SK-N-MC (cell line): ENCODE measurements around the gene UQCRQ.
A peak's percentile ranks its signal among the peaks of the same experiment; 100 is the strongest.

ENCODE experiments used
- DNase-seq: peaks from one replicate; pipeline ENCODE4 v3.0.0-alpha.2; 2011; ENCODE audit warnings: low read depth, low spot score
- H3K27ac ChIP-seq: fragments of 200-600 bp; sonication (generic); 2 replicates; pipeline ENCODE4 v1.5.1; 2016; ENCODE audit warnings: mixed run types
- H3K36me3 ChIP-seq: fragments of 200-600 bp; sonication (generic); 2 replicates; pipeline ENCODE4 v1.6.1; 2017; ENCODE audit warnings: antibody characterized with exemption, low read length, mixed read lengths; ENCODE audit not compliant: insufficient read depth
- H3K4me3 ChIP-seq: fragments of 200-600 bp; sonication (generic); 2 replicates; pipeline ENCODE4 v1.5.1; 2016
- H3K9ac ChIP-seq: fragments of 200-600 bp; sonication (generic); 2 replicates; pipeline ENCODE4 v1.8.0; 2017; ENCODE audit warnings: mixed run types, mixed read lengths; ENCODE audit not compliant: insufficient read length
- H3K9me3 ChIP-seq: fragments of 200-600 bp; sonication (generic); 2 replicates; pipeline ENCODE4 v1.6.1; 2017; ENCODE audit warnings: low read depth, mild to moderate bottlenecking, antibody characterized with exemption, low read length, moderate library complexity, mixed read lengths
- EZH2 ChIP-seq: fragments of 200-600 bp; sonication (generic); IDR thresholded peaks from one replicate; pipeline ENCODE4 v1.6.1; 2017; ENCODE audit warnings: antibody characterized with exemption
- FOXP2 ChIP-seq: optimal IDR thresholded peaks from 2 replicates; pipeline ENCODE3; 2011; ENCODE audit warnings: mild to moderate bottlenecking, moderate library complexity; ENCODE audit not compliant: insufficient read depth; ENCODE audit errors: extremely low read length, control extremely low read depth
- POLR2AphosphoS5 ChIP-seq: IDR thresholded peaks from 2 replicates; pipeline ENCODE4 v1.6.1; 2012; ENCODE audit warnings: mild to moderate bottlenecking, low read depth, low read length, borderline replicate concordance

The UQCRQ gene

GRCh38 chr5:132824426-132824825 lies 42.0 kb upstream of the UQCRQ start:
- Histone ChIP-seq H3K9ac (no peak overlapping the region), H3K36me3 (no peaks in the 10 kb centered on the region), H3K9me3 (no peaks in the 10 kb centered on the region), H3K4me3 (no peak overlapping the region), H3K27ac (no peak overlapping the region)
- TF ChIP-seq FOXP2 (no peak), EZH2 (no peak)
- no peak for DNase-seq

- Histone ChIP-seq H3K4me3 (no peak overlapping the region), H3K27ac (no peak overlapping the region), H3K36me3 (no peaks in the 10 kb centered on the region), H3K9ac (no peak overlapping the region), H3K9me3 (no peaks in the 10 kb centered on the region)
- no peak for TF ChIP-seq POLR2AphosphoS5
- TF ChIP-seq FOXP2: no peak
- TF ChIP-seq EZH2: no peak
- no peak for DNase-seq
Measured at GRCh38 chr5:132825033-132825833, 41.2 kb upstream of the UQCRQ start.

DNA sequence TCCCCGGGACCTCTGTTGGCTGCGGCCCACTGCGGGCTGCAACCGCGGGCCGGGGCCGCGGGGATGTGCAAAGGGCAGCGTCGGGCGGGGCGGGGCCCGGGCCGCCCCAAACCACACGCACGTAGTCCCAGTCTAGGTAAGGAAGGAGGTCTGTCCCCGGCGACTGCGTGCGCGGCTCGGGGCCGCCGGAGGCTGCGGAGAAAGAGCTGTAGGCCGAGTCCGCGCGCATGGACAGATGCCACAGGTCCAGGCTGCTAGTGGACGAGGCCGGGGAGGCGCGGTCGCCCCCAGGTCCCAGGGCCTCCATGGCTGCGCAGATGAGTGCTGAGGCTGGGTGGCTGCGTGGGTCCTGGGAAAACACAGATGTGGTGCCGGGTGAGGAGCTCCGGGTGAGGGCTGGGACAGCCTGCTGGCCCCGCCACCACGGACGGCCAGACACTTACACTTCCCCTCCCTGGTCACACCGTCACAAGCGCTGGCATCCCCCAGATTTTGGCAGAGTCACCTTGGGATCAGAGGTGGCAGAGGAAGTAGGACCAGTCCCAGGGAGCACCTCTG lies 40.5 kb upstream of the UQCRQ start:
- H3K27ac ChIP-seq: no peak overlapping the region
- no peak overlapping the region for H3K4me3 ChIP-seq
- no peak for DNase-seq
- no peaks in the 10 kb centered on the region for H3K9me3 ChIP-seq
- H3K36me3 ChIP-seq: no peaks in the 10 kb centered on the region
- no peak overlapping the region for H3K9ac ChIP-seq
- TF ChIP-seq EZH2 (no peak), FOXP2 (no peak), POLR2AphosphoS5 (no peak)

DNA sequence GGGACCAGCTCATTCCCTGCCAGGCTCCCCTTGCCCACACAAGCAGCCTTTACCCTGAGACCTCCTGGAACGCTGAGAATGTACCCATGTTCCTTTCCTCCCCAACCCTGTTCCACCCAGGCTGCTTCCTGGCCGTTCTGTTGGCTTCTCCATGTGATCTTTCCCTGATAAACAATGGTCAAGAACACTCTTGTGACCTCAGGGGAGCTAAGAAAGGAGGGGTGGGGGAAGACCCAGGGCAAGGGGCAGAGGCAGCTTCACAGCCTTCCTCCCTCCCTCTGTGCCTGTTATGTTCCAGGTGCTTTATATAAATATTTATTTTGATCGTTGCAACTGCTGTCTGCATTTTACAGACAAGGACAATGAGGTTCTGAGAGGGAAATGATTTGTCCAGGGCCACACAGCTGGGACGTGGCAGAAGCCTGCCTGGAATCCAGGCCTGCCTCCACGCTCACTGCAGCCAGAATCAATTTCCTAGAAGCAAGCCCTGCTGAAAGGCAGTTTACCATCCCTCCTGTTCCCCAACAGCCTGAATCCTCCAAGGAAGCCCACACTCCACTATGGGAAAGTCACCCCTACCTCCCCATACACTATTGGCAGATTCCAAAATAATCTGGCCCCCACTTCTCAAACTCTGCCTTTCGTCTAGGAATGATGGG lies 39.9 kb upstream of the UQCRQ start:
- Histone ChIP-seq H3K27ac (no peak overlapping the region), H3K4me3 (no peak overlapping the region), H3K9ac (no peak overlapping the region), H3K36me3 (no peaks in the 10 kb centered on the region), H3K9me3 (no peaks in the 10 kb centered on the region)
- TF ChIP-seq FOXP2 (no peak), EZH2 (no peak), POLR2AphosphoS5 (no peak)
- DNase-seq: no peak

- H3K4me3 ChIP-seq: no peak overlapping the region
- no peak overlapping the region for H3K27ac ChIP-seq
- DNase-seq: no peak
- no peaks in the 10 kb centered on the region for H3K36me3 ChIP-seq
- TF ChIP-seq POLR2AphosphoS5 (no peak), EZH2 (no peak), FOXP2 (no peak)
- H3K9ac ChIP-seq: no peak overlapping the region
- H3K9me3 ChIP-seq: no peaks in the 10 kb centered on the region
Measured at GRCh38 chr5:132827943-132828673, 38.3 kb upstream of the UQCRQ start.

GRCh38 chr5:132828846-132829494 lies 37.5 kb upstream of the UQCRQ start:
- TF ChIP-seq EZH2: no peak
- no peak for TF ChIP-seq POLR2AphosphoS5
- TF ChIP-seq FOXP2: no peak
- Histone ChIP-seq H3K4me3 (no peak overlapping the region), H3K9me3 (no peaks in the 10 kb centered on the region), H3K9ac (no peak overlapping the region), H3K36me3 (no peaks in the 10 kb centered on the region), H3K27ac (no peak overlapping the region)
- DNase-seq: no peak

- H3K27ac ChIP-seq: no peak overlapping the region
- H3K9ac ChIP-seq: peak overlapping the region; percentile 69
- TF ChIP-seq POLR2AphosphoS5: no peak
- TF ChIP-seq EZH2: no peak
- no peak for TF ChIP-seq FOXP2
- H3K9me3 ChIP-seq: no peaks in the 10 kb centered on the region
- peak overlapping the region; percentile 85 for H3K4me3 ChIP-seq
- DNase-seq: no peak
- H3K36me3 ChIP-seq: no peaks in the 10 kb centered on the region
Measured at GRCh38 chr5:132829742-132830435, 36.6 kb upstream of the UQCRQ start.
